ENCODE data around the gene ALDH18A1. TPM values are rescaled to one million over a fixed set of nuclear protein-coding genes. Genes with fewer than 3 reads are reported as not detected.

Gene ALDH18A1
- total RNA-seq, 1 experiment from 2014 or later: 114 TPM

GRCh38 chr10:95561864-95562177 is 94.7 kb downstream of the ALDH18A1 start:
- no peak overlapping the region for H3K18ac ChIP-seq (ENCODE audit: insufficient read length, low read depth, low read length)
- H3K79me2 ChIP-seq (ENCODE audit: insufficient read depth, low read length): peaks cover 2% of the 10 kb centered on the region; the same call in 1 of the 2 replicates
- H4K20me1 ChIP-seq (ENCODE audit: control insufficient read depth, insufficient read depth, insufficient read length): no peaks in the 10 kb centered on the region
- no peak overlapping the region for H3K23ac ChIP-seq (ENCODE audit: insufficient read length, low read depth, low read length)
- H3K9me3 ChIP-seq (ENCODE audit: control insufficient read depth, low read depth, low read length): no peaks in the 10 kb centered on the region
- no peak for TF ChIP-seq CTCF (conservative IDR thresholded peaks at IDR 0.05)
- no peak overlapping the region for H4K5ac ChIP-seq (ENCODE audit: insufficient read length, low read depth, low read length)
- no peak overlapping the region for H2BK20ac ChIP-seq (ENCODE audit: low read depth, low read length, poor library complexity, severe bottlenecking)
- H3K27me3 Mint-ChIP-seq (ENCODE audit: low read depth): peaks cover 9% of the 10 kb centered on the region
- no peak overlapping the region for H2AK5ac ChIP-seq (ENCODE audit: insufficient read length, low read length)
- no peak overlapping the region for H3K56ac ChIP-seq (ENCODE audit: insufficient read length, low read depth, low read length)
- H3K27ac Mint-ChIP-seq: no peak overlapping the region
- H2BK5ac ChIP-seq (ENCODE audit: insufficient read length, low read length): no peak overlapping the region
- WGBS (ENCODE audit: extremely low coverage, insufficient read length, low lambda C conversion rate): no CpG with 5 or more reads among the region's 7 CpGs
- no peak overlapping the region for H3K14ac ChIP-seq (ENCODE audit: insufficient read depth, low read length)
- H3K9ac ChIP-seq (ENCODE audit: extremely low read depth, insufficient read length, low read length): no peak overlapping the region
- peaks cover 0 to 2% of the 10 kb centered on the region in 2 experiments; a peak in 1 of 5 replicates for H3K9me3 Mint-ChIP-seq
- peak overlapping the region; percentile 30 for H3K4me2 ChIP-seq (ENCODE audit: insufficient read depth, insufficient read length, low read length)
- H2BK120ac ChIP-seq (ENCODE audit: low read depth, low read length, poor library complexity, severe bottlenecking): no peak overlapping the region
- H2AFZ ChIP-seq (ENCODE audit: low read length): no peak overlapping the region
- H3K27ac ChIP-seq (ENCODE audit: insufficient read length, low read depth, low read length): no peak overlapping the region
- H3K23me2 ChIP-seq (ENCODE audit: insufficient read length, low read depth, low read length, poor library complexity, severe bottlenecking): peaks cover 17% of the 10 kb centered on the region
- no peak overlapping the region for H2BK15ac ChIP-seq (ENCODE audit: low read depth, low read length)
- H2BK12ac ChIP-seq (ENCODE audit: insufficient read length, low read depth, low read length): no peak overlapping the region
- peaks cover 6% of the 10 kb centered on the region for H3K79me1 ChIP-seq (ENCODE audit: insufficient read depth, low read depth, low read length, poor library complexity, severe bottlenecking)
- no peaks in the 10 kb centered on the region for H3K36me3 Mint-ChIP-seq (ENCODE audit: insufficient read depth in 1 of 3, low read depth in 3 of 3)
- H3K4me1 Mint-ChIP-seq: peaks cover 34 to 39% of the 10 kb centered on the region in 2 experiments
- no peak for DNase-seq
- H4K91ac ChIP-seq (ENCODE audit: insufficient read length, low read depth, low read length): no peak overlapping the region
- no peak overlapping the region for H4K8ac ChIP-seq (replicated peaks; ENCODE audit: insufficient read length, low read depth, low read length)
- peaks cover 12% of the 10 kb centered on the region for H3K4me1 ChIP-seq (ENCODE audit: insufficient read depth, low read length)
- H3K4me3 Mint-ChIP-seq: peak overlapping the region; percentile 81 to 94
- H3T11ph ChIP-seq (ENCODE audit: low read length): no peak overlapping the region
- no peaks in the 10 kb centered on the region for H3K27me3 ChIP-seq (ENCODE audit: insufficient read depth, low read length)
- no peak overlapping the region for H3K4ac ChIP-seq (ENCODE audit: low read depth, low read length)

Measured in H9 (cell line).